ENCODE data around the gene EXOC7.

- TF ChIP-seq, protein P1, sequence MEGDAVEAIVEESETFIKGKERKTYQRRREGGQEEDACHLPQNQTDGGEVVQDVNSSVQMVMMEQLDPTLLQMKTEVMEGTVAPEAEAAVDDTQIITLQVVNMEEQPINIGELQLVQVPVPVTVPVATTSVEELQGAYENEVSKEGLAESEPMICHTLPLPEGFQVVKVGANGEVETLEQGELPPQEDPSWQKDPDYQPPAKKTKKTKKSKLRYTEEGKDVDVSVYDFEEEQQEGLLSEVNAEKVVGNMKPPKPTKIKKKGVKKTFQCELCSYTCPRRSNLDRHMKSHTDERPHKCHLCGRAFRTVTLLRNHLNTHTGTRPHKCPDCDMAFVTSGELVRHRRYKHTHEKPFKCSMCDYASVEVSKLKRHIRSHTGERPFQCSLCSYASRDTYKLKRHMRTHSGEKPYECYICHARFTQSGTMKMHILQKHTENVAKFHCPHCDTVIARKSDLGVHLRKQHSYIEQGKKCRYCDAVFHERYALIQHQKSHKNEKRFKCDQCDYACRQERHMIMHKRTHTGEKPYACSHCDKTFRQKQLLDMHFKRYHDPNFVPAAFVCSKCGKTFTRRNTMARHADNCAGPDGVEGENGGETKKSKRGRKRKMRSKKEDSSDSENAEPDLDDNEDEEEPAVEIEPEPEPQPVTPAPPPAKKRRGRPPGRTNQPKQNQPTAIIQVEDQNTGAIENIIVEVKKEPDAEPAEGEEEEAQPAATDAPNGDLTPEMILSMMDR (IDR thresholded peaks at IDR 0.05) = no peak
- no peak for TF ChIP-seq POLR2A (IDR thresholded peaks at IDR 0.05)
Observed at GRCh38 chr17:76102944-76103273, 678 bp downstream of the EXOC7 start.

Data from prostate gland (tissue), 2 donors.